Retinal pigment epithelial cell (primary cell): ENCODE data around the gene ACOT11.

Experiments used
- DNase-seq: peaks from one replicate; pipeline ENCODE4 v3.0.0-alpha.2; 2010; ENCODE audit warnings: low read depth
- H3K4me3 ChIP-seq: 2 replicates; pipeline ENCODE4 v1.5.1; 2011; ENCODE audit warnings: mild to moderate bottlenecking, low read length, control low read depth, moderate library complexity
- TF ChIP-seq, protein P1 (sequence below): conservative IDR thresholded peaks from 2 replicates; pipeline ENCODE4 v1.5.1; 2011; ENCODE audit warnings: low read depth, low read length, control low read depth, inconsistent platforms

ACOT11 gene

DNA sequence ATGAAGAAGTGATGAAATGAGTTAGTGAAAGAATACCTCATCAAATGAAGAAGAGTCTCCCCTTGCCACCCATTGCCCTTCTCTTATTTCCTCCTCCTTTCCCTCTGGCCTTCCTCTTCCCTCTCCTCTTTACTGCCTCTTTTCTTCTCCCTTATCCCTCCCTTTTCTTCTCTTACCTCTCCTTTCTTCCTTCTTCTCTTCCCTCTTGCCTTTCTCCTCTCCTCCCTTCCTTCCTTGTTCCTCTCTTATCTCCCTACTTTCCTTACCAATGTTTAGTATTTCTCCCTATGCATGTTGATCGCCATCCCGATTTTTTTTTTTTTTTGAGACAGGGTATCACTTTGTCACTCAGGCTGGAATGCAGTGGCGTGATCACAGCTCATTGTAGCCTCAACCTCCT, 102.4 kb downstream of the ACOT11 start:
- DNase-seq = no peak
- TF ChIP-seq, protein P1, sequence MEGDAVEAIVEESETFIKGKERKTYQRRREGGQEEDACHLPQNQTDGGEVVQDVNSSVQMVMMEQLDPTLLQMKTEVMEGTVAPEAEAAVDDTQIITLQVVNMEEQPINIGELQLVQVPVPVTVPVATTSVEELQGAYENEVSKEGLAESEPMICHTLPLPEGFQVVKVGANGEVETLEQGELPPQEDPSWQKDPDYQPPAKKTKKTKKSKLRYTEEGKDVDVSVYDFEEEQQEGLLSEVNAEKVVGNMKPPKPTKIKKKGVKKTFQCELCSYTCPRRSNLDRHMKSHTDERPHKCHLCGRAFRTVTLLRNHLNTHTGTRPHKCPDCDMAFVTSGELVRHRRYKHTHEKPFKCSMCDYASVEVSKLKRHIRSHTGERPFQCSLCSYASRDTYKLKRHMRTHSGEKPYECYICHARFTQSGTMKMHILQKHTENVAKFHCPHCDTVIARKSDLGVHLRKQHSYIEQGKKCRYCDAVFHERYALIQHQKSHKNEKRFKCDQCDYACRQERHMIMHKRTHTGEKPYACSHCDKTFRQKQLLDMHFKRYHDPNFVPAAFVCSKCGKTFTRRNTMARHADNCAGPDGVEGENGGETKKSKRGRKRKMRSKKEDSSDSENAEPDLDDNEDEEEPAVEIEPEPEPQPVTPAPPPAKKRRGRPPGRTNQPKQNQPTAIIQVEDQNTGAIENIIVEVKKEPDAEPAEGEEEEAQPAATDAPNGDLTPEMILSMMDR = no peak
- H3K4me3 ChIP-seq = no peak overlapping the region

DNA sequence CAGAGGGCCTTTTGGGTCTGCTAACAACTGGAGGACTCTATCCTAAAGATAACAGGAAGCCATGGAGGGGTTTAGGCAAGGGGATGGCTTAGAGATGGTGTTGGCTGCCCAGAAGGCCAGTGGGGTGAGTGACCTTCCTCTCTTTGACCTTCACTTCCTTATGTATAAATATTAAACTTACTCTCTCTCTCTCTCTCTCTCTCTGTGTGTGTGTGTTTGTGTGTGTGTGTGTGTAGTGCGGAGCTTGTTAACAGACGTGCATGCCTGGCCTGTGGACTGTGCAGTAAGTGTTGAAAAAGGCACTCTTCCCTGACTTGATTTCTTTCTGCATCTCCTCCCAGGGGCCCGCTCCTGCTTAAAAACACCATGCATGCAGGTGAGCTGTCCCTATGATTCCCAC, 103.6 kb downstream of the ACOT11 start:
- H3K4me3 ChIP-seq = no peak overlapping the region
- no peak for DNase-seq
- TF ChIP-seq, protein P1 = no peak

DNA sequence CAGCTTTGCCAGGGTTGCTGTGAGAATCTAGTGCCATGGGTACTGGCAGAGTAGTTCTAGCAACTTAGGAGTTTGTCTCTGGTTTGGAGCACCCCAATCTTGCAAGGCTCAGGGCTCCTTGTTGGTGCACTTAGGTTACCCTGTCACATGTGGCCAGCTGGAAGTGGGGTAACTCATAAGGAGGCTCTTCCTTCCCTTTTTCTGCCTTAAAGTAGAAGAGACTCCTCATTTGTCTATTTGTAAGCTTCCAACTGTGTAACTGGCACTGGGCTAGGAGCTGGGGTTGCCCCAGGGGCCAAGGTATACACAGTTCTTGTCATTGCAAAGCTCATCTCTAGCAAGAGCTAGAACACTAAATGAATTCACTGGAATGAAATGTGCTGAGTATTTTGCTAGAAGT, 104.1 kb downstream of the ACOT11 start:
- TF ChIP-seq, protein P1 = no peak
- no peak overlapping the region for H3K4me3 ChIP-seq
- no peak for DNase-seq

DNA sequence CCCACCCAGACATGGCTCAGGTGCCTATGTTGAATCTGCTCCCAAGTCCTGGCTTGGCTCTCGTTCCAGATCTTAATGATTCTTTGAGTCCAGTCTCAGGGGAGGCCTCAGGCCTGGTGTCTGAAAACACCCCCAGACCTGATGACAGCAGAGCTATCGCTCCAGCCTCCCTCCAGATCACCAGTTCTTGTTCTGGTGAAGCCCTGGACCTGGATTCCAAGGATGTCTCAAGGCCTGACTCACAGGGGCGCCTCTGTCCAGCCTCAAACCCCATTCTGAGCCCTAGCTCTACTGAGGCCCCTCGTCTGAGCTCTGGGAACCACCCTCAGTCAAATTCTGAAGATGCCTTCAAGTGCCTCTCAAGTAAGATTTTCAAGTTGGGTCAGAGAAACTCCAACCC, 105.0 kb downstream of the ACOT11 start:
- H3K4me3 ChIP-seq = no peak overlapping the region
- DNase-seq = no peak
- TF ChIP-seq, protein P1 = no peak

DNA sequence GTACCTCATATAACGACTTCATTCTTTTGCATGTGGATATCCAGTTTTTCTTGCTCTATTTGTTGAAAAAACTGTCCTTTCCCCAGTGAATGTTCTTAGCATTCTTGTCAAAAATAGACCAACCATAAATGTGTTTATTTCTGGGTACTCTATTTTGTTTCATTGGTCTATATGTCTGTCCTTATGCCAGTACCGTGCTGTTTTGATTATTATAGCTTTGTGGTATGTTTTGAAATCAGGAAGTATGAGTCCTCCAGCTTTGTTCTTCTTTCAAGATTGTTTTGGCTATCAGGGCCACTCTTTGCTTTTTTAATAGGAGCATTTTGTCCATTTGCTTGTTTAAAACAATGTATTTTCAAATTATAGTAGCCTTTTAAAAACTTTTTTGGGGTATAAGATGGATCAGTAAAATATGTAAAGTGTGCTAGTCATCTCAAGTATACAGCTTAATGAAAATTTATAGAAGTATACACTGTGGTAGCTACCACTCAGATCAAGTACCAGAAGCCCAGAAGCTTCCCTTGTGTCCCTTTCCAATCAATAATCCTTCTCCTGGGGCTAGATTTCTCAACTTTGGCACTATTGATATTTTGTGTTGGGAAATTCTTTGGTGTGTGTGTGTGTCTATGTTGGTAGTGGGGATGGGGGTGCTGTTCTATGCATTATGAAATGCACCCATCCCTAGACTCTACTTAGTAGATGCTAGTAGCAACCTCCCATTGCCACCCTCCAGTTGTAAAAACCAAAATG, 110.3 kb downstream of the ACOT11 start:
- DNase-seq = no peak
- no peak overlapping the region for H3K4me3 ChIP-seq
- TF ChIP-seq, protein P1 = no peak
